Endodermal cell (in vitro differentiated cells): Measurements from ENCODE around the gene VSTM4. TPM values are rescaled to one million over a fixed set of nuclear protein-coding genes. Genes with fewer than 3 reads are reported as not detected.
A peak's percentile ranks its signal among the peaks of the same experiment; 100 is the strongest.

Experiments
- DNase-seq: peaks from one replicate; pipeline ENCODE4 v3.0.0-alpha.2; 2017
- H3K27ac ChIP-seq: 2 replicates; pipeline ENCODE4 v1.5.1; 2013; ENCODE audit warnings: mild to moderate bottlenecking, low read depth, low read length, moderate library complexity
- H3K27me3 ChIP-seq: 2 replicates; pipeline ENCODE4 v1.6.1; 2013; ENCODE audit warnings: mild to moderate bottlenecking, low read length, moderate library complexity; ENCODE audit not compliant: insufficient read depth, control insufficient read depth, poor library complexity, severe bottlenecking
- H3K36me3 ChIP-seq: 2 replicates; pipeline ENCODE4 v1.7.0; 2013; ENCODE audit warnings: mild to moderate bottlenecking, low read length, moderate library complexity; ENCODE audit not compliant: control insufficient read depth, insufficient read depth
- H3K4me1 ChIP-seq: one replicate; pipeline ENCODE4 v1.7.0; 2013; ENCODE audit warnings: low read length; ENCODE audit not compliant: control insufficient read depth, insufficient read depth
- H3K4me3 ChIP-seq: 2 replicates; pipeline ENCODE4 v1.5.1; 2013; ENCODE audit warnings: mild to moderate bottlenecking, low read length, moderate library complexity
- H3K9ac ChIP-seq: 2 replicates; pipeline ENCODE4 v1.6.1; 2013; ENCODE audit warnings: mild to moderate bottlenecking, low read length, moderate library complexity; ENCODE audit not compliant: poor library complexity, severe bottlenecking; ENCODE audit errors: extremely low read depth
- H3K9me3 ChIP-seq: 2 replicates; pipeline ENCODE4 v1.6.1; 2013; ENCODE audit warnings: mild to moderate bottlenecking, low read length, moderate library complexity; ENCODE audit not compliant: control insufficient read depth
- H3K27ac Mint-ChIP-seq: 2 replicates; pipeline ENCODE4 v1.8.0; 2020; ENCODE audit warnings: mixed read lengths
- H3K27me3 Mint-ChIP-seq: 2 replicates; pipeline ENCODE4 v1.8.0; 2021; ENCODE audit warnings: mild to moderate bottlenecking, mixed read lengths; ENCODE audit not compliant: insufficient read depth
- H3K36me3 Mint-ChIP-seq: 2 replicates; pipeline ENCODE4 v1.8.0; 2020; ENCODE audit warnings: low read depth, mixed read lengths
- H3K4me1 Mint-ChIP-seq: 2 replicates; pipeline ENCODE4 v1.8.0; 2020; ENCODE audit warnings: mixed read lengths
- H3K4me3 Mint-ChIP-seq: 2 replicates; pipeline ENCODE4 v1.8.0; 2020; ENCODE audit warnings: mild to moderate bottlenecking, moderate library complexity, mixed read lengths
- H3K9me3 Mint-ChIP-seq: 2 replicates; pipeline ENCODE4 v1.8.0; 2020; ENCODE audit warnings: mild to moderate bottlenecking, mixed read lengths
- CTCF ChIP-seq: fragments of 200-600 bp; sonication (generic); conservative IDR thresholded peaks from 2 replicates; pipeline ENCODE4 v1.5.0; 2021; ENCODE audit warnings: antibody characterized with exemption, mild to moderate bottlenecking
- WGBS, 2 experiments: methylation state at CpG; one replicate each; pipeline versions ENCODE4 v1.1.5 to v1.1.7; 2013; ENCODE audit warnings: missing lambda C conversion rate in 2 of 2, mixed read lengths in 1 of 2; ENCODE audit not compliant: insufficient coverage in 1 of 2, insufficient read length in 1 of 2; 5-methylcytosine and 5-hydroxymethylcytosine counted together
- total RNA-seq, 2 donors: library from RNA; stranded (reverse); fragmentation: NEBNext Ultra II Directional in 1 of 2; extraction: Animal tissue kit (Norgen Biotek cat#: 25700) in 1 of 2; gene quantifications; 2 replicates in 1 of 2; 3 replicates in 1 of 2; pipeline ENCODE4 v1.2.1, GENCODE V29; 2021

VSTM4 gene
- total RNA-seq, 2 donors from 2014 or later, result 0.51 to 0.77 TPM

- Histone ChIP-seq H3K27me3 (peaks cover 58% of the 10 kb centered on the region), H3K4me1 (no peaks in the 10 kb centered on the region), H3K27ac (no peak overlapping the region), H3K9me3 (no peaks in the 10 kb centered on the region), H3K4me3 (no peak overlapping the region), H3K9ac (no peak overlapping the region), H3K36me3 (no peaks in the 10 kb centered on the region)
- H3K9me3 Mint-ChIP-seq, result no peaks in the 10 kb centered on the region
- WGBS, 2 experiments, result 89 to 95% methylated on average over 3 to 4 of the region's 4 CpGs
- H3K4me1 Mint-ChIP-seq, result peaks cover 12% of the 10 kb centered on the region
- TF ChIP-seq CTCF, result no peak
- no peak for DNase-seq
- no peaks in the 10 kb centered on the region for H3K36me3 Mint-ChIP-seq
- H3K27ac Mint-ChIP-seq, result no peak overlapping the region
- no peak overlapping the region for H3K4me3 Mint-ChIP-seq
- H3K27me3 Mint-ChIP-seq, result peaks cover 32% of the 10 kb centered on the region
These were observed 2.2 kb upstream of the VSTM4 start for GRCh38 chr10:49117376-49118070.

- Histone ChIP-seq H3K36me3 (no peaks in the 10 kb centered on the region), H3K27me3 (peaks cover 65% of the 10 kb centered on the region), H3K4me1 (no peaks in the 10 kb centered on the region), H3K9me3 (no peaks in the 10 kb centered on the region), H3K9ac (no peak overlapping the region), H3K27ac (no peak overlapping the region), H3K4me3 (no peak overlapping the region)
- 96 to 100% methylated on average over 1 to 5 of the region's 5 CpGs for WGBS, 2 experiments
- Mint-ChIP-seq H3K4me1 (peaks cover 12% of the 10 kb centered on the region), H3K36me3 (no peaks in the 10 kb centered on the region), H3K9me3 (no peaks in the 10 kb centered on the region), H3K4me3 (peak overlapping the region; percentile 37), H3K27ac (no peak overlapping the region), H3K27me3 (peaks cover 34% of the 10 kb centered on the region)
- peak; percentile 37 for DNase-seq
- no peak for TF ChIP-seq CTCF
These were observed 1.4 kb upstream of the VSTM4 start for GRCh38 chr10:49116509-49117375.

- Mint-ChIP-seq H3K27me3 (peaks cover 36% of the 10 kb centered on the region), H3K36me3 (no peaks in the 10 kb centered on the region), H3K4me1 (peaks cover 12% of the 10 kb centered on the region), H3K4me3 (peak overlapping the region; percentile 37), H3K9me3 (no peaks in the 10 kb centered on the region), H3K27ac (no peak overlapping the region)
- Histone ChIP-seq H3K36me3 (no peaks in the 10 kb centered on the region), H3K4me1 (no peaks in the 10 kb centered on the region), H3K27me3 (peaks cover 70% of the 10 kb centered on the region), H3K4me3 (no peak overlapping the region), H3K27ac (no peak overlapping the region), H3K9ac (no peak overlapping the region), H3K9me3 (no peaks in the 10 kb centered on the region)
- TF ChIP-seq CTCF, result no peak
- no peak for DNase-seq
- 87 to 89% methylated on average over 6 to 14 of the region's 14 CpGs for WGBS, 2 experiments
These were observed 630 bp upstream of the VSTM4 start for GRCh38 chr10:49115796-49116508.
